Measurements from ENCODE around the gene PITX1. TPM values are rescaled to one million over a fixed set of nuclear protein-coding genes. Genes with fewer than 3 reads are reported as not detected.

The PITX1 gene
- total RNA-seq, 4 donors from 2014 or later = 3.5 TPM; not detected in 3

DNA sequence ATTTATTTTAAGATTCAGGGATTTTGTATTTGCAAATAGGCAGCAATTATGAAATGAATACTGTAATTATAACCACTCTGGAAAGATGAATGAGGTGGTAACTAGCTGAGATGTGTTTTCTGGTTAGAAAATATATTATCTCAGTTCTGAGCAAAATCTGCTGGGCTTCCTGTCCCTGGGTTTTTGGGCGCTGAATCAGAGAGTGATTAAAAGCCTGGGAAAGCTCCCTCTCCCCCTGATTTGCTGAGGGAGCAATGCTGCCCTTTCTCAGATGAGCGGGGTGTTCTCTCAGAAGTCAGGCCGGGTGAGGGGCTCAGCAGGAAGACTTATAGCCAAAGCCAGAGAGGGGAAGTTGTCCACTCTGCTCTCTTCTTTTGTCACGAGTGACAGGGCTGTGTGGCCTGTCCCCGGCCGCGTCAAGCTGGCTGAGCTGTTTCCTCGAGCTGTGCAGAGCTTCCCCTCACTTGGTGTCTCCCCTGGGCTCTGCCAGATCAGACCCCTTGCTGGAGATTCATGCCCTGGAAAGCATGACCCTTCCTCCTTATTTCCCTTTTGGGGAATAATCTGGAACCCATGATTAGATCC is 39.8 kb upstream of the PITX1 start:
- TF ChIP-seq, protein P1, sequence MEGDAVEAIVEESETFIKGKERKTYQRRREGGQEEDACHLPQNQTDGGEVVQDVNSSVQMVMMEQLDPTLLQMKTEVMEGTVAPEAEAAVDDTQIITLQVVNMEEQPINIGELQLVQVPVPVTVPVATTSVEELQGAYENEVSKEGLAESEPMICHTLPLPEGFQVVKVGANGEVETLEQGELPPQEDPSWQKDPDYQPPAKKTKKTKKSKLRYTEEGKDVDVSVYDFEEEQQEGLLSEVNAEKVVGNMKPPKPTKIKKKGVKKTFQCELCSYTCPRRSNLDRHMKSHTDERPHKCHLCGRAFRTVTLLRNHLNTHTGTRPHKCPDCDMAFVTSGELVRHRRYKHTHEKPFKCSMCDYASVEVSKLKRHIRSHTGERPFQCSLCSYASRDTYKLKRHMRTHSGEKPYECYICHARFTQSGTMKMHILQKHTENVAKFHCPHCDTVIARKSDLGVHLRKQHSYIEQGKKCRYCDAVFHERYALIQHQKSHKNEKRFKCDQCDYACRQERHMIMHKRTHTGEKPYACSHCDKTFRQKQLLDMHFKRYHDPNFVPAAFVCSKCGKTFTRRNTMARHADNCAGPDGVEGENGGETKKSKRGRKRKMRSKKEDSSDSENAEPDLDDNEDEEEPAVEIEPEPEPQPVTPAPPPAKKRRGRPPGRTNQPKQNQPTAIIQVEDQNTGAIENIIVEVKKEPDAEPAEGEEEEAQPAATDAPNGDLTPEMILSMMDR (IDR thresholded peaks at IDR 0.05; ENCODE audit: low read depth) = no peak

DNA sequence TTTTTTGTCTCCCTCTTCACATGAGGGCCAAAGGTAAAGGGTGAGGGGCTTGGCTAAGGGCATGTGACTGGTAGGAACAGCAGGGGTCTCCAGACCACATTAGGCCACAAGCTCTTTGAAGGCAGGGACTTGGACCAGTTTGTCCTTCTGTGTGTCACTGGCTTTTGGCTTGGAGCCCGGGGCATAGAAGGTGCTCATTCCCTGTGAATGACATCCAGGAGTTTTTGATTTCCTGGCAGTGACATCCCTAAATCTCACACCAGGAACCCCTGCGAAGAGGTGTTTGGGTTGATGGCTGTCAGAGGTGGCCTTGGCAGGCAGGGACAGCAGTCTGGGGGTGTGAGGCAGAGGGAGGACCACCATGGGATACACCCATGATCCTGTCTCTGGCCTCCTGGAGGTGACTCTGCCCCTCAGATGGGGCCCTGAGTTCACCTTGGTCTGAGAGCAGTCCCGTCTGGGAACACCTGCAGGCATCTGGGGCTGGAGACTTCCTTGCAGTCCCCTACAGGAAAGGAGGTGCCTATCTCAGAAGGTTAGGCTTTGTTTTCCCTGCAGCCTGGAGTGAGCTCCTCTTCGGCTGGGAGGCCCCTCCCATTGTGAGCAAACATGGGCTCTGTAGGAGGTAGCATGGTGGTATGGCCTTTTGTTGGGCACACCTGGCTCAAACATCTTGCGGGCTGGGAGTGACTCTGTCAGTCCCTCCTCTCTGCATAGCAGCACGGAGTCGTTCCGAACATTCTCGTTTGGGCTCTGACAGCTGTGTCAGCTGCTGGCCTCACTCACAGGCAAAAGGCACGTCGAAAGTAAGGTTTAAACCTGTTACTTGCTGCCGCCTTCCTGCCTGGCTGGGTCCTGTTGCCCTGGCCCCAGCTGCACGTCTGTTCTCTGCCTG is 38.6 kb upstream of the PITX1 start:
- TF ChIP-seq, protein P1 (IDR thresholded peaks at IDR 0.05; ENCODE audit: low read depth) = no peak

DNA sequence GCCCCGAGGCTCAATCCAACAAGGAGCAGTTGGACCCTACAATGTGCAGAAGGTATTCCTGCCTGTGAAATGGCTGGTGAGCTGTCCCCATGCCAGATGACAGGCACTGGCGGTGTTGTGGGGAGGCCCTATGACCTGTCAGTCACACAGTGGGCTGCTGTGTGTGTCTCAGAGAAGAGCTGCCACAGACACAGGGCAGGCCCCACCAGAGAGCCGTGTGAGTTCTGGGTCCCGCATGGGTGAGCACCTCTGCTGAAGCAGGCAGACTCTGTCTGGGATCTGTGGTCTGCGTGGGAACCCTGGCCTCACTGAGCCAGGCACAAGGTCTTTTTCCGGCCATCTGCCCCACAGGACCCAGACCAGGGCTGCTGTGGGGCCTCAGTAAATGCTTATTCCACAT is 37.3 kb upstream of the PITX1 start:
- TF ChIP-seq, protein P1 (IDR thresholded peaks at IDR 0.05; ENCODE audit: low read depth) = no peak

DNA sequence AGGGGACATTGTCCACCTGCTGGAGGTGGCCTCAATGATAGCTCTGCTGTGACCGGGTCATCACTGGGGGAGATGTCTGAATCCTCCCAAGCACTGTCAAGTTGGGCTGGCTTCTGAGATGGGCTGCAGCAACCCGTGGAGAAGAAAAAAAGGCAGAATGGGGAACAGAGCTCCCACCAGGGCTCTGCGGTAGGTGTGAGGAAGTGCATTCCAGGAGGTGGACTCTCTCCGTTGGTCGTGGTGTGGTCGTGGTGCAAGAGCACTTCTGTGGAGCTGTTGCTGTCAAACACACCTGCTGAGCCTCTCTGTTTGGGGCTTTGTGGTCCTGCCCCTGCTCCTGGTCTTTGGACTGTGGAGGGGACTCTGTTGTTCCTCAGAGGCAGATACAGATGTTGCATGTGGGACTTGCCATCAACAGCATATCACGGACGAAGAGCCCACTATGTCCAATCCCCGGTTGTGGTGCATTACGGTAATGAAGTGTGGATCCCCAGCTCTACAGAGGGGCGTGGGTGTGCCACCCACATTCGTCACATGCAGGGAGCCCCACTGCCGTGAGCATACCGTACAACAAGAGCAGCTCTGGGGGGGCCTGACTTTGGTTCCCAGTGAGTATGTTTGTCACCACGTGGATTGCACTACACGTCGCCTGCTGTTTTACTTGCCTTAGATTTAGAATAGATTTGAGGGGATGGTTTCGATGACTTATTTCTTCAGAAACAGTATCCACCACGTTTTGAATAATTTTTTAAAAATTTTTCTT is 36.0 kb upstream of the PITX1 start:
- TF ChIP-seq, protein P1 (IDR thresholded peaks at IDR 0.05; ENCODE audit: low read depth) = no peak

DNA sequence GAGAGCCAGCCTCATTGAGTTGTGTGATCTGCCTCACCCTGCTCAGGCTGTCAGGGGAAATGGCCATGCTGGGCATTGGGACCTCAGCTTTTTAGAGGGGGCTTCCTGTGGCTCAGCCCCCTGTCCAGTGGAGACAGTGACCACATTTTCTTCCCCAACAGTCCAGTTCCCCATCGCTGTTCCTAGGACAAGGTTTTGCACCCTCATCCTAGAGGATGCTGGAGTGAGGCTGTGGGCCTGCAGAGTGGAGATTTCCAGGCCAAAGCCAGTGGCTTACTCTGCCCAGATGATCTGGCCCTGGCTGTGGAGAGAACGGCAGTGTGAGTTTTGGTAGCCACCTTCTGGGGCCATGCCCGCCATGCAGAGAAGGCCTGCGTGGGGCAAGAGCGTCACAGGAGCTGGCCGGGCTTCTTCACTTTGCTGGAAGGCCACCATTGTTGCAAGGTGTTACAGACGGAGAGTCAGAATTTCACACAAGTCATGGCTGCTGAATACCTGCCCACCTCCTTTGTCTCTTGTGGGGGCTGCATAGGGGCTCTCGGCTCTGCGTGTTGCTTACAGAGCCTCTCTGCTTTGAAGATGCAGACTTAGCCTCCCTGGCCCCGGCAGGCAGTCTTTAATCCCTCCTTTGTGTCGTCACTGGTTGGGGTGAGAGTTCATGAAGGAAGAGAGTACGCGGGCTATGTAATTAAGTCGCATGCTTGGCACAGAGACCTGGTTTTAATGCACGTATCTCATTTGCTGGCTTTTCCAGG is 35.2 kb upstream of the PITX1 start:
- TF ChIP-seq, protein P1 (IDR thresholded peaks at IDR 0.05; ENCODE audit: low read depth) = no peak

DNA sequence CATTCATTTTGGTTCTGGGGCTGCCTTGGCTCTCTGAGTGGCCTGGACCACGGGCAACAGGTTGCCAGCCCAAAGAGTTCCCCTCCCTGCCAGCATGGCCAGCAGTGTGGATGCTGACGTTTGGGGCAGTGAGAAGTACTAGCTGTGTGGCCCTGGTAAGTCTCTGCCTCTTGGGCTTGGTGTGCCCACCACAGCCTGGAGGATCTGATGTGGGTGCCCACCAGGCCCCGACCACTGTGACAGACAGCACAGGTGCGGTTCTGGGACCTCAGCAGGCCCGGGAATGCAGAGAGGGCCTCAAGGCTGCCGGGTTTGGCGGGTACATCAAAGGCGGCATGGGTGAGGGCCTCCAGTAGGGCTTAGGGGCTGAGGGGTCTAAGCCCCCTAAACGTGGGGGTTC is 33.6 kb upstream of the PITX1 start:
- TF ChIP-seq, protein P1 (IDR thresholded peaks at IDR 0.05; ENCODE audit: low read depth) = no peak

Measured in subcutaneous adipose tissue (tissue), 4 donors.